ENCODE measurements around the gene HAO2. TPM values are rescaled to one million over a fixed set of nuclear protein-coding genes. Genes with fewer than 3 reads are reported as not detected.
"Not testable (repeated sequence)": the region's sequence is repeated elsewhere in the genome, so short reads cannot be mapped to it uniquely, and the experiment has no call there.

HAO2 gene
- total RNA-seq, 6 experiments from 2014 or later = 33.9 to 282 (median 99.3) TPM

DNA sequence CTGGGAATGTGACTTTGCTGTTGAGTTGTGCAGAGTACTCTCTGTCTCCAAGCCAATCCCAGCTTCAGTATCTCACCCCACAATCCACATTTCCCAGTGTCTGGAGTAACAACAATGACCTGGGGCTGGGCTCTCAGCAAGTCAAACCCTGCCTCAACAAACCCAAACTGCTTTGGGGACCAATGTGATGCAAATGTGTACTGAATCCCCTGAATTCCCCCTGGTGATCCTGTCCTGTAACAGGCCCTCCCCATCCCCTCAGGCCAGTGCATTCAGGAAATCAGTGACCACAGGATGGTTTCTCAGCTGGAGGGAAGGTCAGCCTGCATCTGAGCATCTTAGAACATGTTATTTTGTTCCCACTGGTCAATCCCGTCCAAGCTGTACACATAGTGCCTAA is 36.7 kb upstream of the HAO2 start:
- 80% methylated on average over 1 of the region's 1 CpG for WGBS (ENCODE audit: insufficient coverage, low coverage, low lambda C conversion rate, missing lambda C conversion rate)
- Histone ChIP-seq H3K4me3 (no peak overlapping the region), H3K4me1 (peaks cover 0 to 55% (median 2%) of the 10 kb centered on the region in 4 donors), H3K36me3 (no peaks in the 10 kb centered on the region), H3K9me3 (no peaks in the 10 kb centered on the region), H3K27me3 (no peaks in the 10 kb centered on the region), H3K27ac (peak overlapping the region in 1 of 3 donors; percentile 19)
- ATAC-seq (no peak), DNase-seq (no peak)
- intact Hi-C loops (cut with DNase I) = no loop called here
- TF ChIP-seq, protein P1, sequence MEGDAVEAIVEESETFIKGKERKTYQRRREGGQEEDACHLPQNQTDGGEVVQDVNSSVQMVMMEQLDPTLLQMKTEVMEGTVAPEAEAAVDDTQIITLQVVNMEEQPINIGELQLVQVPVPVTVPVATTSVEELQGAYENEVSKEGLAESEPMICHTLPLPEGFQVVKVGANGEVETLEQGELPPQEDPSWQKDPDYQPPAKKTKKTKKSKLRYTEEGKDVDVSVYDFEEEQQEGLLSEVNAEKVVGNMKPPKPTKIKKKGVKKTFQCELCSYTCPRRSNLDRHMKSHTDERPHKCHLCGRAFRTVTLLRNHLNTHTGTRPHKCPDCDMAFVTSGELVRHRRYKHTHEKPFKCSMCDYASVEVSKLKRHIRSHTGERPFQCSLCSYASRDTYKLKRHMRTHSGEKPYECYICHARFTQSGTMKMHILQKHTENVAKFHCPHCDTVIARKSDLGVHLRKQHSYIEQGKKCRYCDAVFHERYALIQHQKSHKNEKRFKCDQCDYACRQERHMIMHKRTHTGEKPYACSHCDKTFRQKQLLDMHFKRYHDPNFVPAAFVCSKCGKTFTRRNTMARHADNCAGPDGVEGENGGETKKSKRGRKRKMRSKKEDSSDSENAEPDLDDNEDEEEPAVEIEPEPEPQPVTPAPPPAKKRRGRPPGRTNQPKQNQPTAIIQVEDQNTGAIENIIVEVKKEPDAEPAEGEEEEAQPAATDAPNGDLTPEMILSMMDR (IDR thresholded peaks at IDR 0.05) = no peak
- no peak for TF ChIP-seq POLR2A (IDR thresholded peaks at IDR 0.05)

DNA sequence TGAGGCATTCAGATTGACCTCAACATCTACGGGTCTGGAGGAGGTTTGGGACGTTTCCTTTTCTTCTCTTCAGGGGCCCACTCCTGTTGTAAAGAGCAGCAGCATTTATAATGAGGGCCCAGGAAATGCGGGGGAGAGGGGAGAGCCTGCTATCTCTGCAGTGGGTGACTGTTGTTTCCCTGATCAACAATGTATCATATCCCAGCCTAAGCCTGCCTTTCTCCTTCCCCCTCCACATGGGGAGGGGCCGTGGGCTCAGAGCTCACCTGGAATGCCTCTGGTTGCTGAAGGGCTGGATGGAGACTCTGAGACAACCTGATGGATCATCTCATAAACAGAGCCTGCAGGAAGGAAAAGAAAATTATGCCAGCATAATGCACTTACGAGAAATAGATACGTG is 36.0 kb upstream of the HAO2 start:
- DNase-seq (no peak), ATAC-seq (no peak)
- no peak overlapping the region for H3K4me3 ChIP-seq
- H3K36me3 ChIP-seq = no peaks in the 10 kb centered on the region
- no peaks in the 10 kb centered on the region for H3K27me3 ChIP-seq
- peaks cover 0 to 59% (median 2%) of the 10 kb centered on the region in 4 donors for H3K4me1 ChIP-seq
- TF ChIP-seq, protein P1 (IDR thresholded peaks at IDR 0.05) = no peak
- no peak for TF ChIP-seq POLR2A (IDR thresholded peaks at IDR 0.05)
- intact Hi-C loops (cut with DNase I) = no loop called here
- WGBS (ENCODE audit: insufficient coverage, low coverage, low lambda C conversion rate, missing lambda C conversion rate) = 63% methylated on average over 5 of the region's 6 CpGs
- H3K9me3 ChIP-seq = no peaks in the 10 kb centered on the region
- H3K27ac ChIP-seq = no peak overlapping the region

DNA sequence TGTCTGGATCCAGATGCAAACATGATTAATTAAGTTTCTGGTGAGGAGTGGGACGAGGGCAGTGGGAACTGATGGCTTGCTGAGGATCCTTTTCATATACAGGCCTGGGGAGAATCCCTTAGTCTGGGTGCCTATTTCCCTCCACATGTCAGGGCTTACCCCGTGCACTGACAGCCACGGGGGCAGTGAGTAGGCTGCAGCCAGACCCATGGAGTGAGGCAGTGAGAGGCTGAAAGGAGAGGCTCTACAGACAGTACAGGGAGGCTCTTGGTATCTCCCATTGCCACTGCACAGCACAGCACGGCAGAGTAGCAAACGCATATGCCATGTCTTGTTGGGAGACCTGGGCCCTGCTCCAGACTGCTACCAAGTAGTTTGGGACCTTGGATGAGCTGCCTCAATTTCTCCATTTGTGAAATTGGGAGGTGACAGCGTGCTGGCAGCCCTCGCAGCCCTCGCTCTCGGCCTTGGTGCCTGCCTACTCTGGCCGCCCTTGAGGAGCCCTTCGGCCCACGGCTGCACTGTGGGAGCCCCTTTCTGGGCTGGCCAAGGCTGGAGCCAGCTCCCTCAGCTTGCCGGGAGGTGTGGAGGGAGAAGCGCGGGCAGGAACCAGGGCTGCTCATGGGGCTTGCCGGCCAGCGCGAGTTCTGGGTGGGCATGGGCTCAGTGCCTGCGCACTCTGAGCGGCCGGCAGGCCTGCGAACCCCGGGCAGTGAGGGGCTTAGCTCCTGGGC is 35.3 kb upstream of the HAO2 start:
- Histone ChIP-seq H3K36me3 (no peaks in the 10 kb centered on the region), H3K9me3 (no peaks in the 10 kb centered on the region), H3K27me3 (no peaks in the 10 kb centered on the region), H3K27ac (no peak overlapping the region), H3K4me1 (peaks cover 0 to 61% (median 5%) of the 10 kb centered on the region in 4 donors), H3K4me3 (no peak overlapping the region)
- 75% methylated on average over 1 of the region's 23 CpGs for WGBS (ENCODE audit: insufficient coverage, low coverage, low lambda C conversion rate, missing lambda C conversion rate)
- peak in 1 of 4 donors; percentile 10 for ATAC-seq
- TF ChIP-seq, protein P1 (IDR thresholded peaks at IDR 0.05) = no peak
- TF ChIP-seq POLR2A (IDR thresholded peaks at IDR 0.05) = no peak
- no peak for DNase-seq
- intact Hi-C loops (cut with DNase I) = no loop called here

DNA sequence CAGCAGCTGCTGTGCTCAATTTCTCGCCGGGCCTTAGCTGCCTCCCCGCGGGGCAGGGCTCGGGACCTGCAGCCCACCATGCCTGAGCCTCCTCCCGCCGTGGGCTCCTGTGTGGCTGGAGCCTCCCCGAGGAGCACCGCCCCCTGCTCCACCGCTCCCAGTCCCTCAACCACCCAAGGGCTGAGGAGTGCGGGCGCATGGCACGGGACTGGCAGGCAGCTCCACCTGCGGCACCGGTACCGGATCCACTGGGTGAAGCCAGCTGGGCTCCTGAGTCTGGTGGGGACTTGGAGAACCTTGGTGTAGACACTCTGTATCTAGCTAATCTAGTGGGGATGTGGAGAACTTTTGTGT is 34.7 kb upstream of the HAO2 start:
- ATAC-seq; DNase-seq; H3K27ac ChIP-seq; H3K4me3 ChIP-seq; intact Hi-C loops (cut with DNase I); H3K9me3 ChIP-seq; H3K27me3 ChIP-seq; H3K36me3 ChIP-seq: not testable (repeated sequence)
- peaks cover 0 to 61% (median 6%) of the 10 kb centered on the region in 4 donors for H3K4me1 ChIP-seq
- 100% methylated on average over 2 of the region's 16 CpGs for WGBS (ENCODE audit: insufficient coverage, low coverage, low lambda C conversion rate, missing lambda C conversion rate)

DNA sequence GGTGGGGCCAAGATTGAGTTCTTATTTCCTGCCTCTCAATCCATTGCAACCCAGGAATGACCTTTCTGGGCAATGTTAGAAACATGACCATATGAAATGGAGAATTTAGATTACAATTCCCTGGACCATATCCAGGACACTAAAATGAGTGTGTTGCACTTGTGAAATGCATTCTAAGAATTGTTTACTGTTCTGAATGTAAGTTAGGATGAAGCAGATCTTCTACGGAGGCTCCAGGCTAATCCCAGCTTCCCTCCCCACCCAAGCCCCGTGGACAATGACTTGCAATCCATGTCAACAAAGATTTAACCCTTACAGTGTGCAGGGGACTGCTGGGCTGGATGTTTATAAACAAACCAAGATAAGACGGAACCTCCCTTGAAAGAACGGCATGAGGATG is 31.7 kb upstream of the HAO2 start:
- Histone ChIP-seq H3K27ac (peak overlapping the region in 1 of 3 donors; percentile 22), H3K9me3 (no peaks in the 10 kb centered on the region), H3K4me3 (no peak overlapping the region), H3K27me3 (no peaks in the 10 kb centered on the region), H3K4me1 (peaks cover 0 to 56% (median 17%) of the 10 kb centered on the region in 4 donors), H3K36me3 (no peaks in the 10 kb centered on the region)
- intact Hi-C loops (cut with DNase I) = no loop called here
- WGBS (ENCODE audit: insufficient coverage, low coverage, low lambda C conversion rate, missing lambda C conversion rate) = 30% methylated on average over 4 of the region's 4 CpGs
- TF ChIP-seq POLR2A (IDR thresholded peaks at IDR 0.05) = no peak
- TF ChIP-seq, protein P1 (IDR thresholded peaks at IDR 0.05) = no peak
- DNase-seq (no peak), ATAC-seq (no peak)
